ENCODE results near the gene SPP2. TPM values are rescaled to one million over a fixed set of nuclear protein-coding genes. Genes with fewer than 3 reads are reported as not detected.

Gene SPP2
- not detected for polyA plus RNA-seq (2013, experiment 1 of 4)
- polyA plus RNA-seq (2013, experiment 2 of 4), result not detected
- not detected for polyA plus RNA-seq (2013, experiment 3 of 4)
- not detected for polyA plus RNA-seq (2013, experiment 4 of 4)

- no peak within 1 kb of the TSS for H3K4me3 ChIP-seq (ENCODE audit: insufficient read depth, low read depth, low read length)
- H3K27ac ChIP-seq (ENCODE audit: insufficient read depth, low read depth, low read length, poor library complexity, severe bottlenecking), result no peak within 1 kb of the TSS
- H3K27me3 ChIP-seq (ENCODE audit: control insufficient read depth, insufficient read depth, low read length, poor library complexity, severe bottlenecking), result no peaks in the 10 kb centered on the region
- H3K36me3 ChIP-seq (ENCODE audit: control insufficient read depth, insufficient read depth, low read length), result no peaks in the 10 kb centered on the region
- no peaks in the 10 kb centered on the region for H3K9me3 ChIP-seq (ENCODE audit: control insufficient read depth, low read length)
- H3K4me1 ChIP-seq (ENCODE audit: control insufficient read depth, insufficient read depth, low read length), result no peaks in the 10 kb centered on the region
- 93 to 94% methylated on average over 9 of the region's 9 CpGs for WGBS, 2 experiments
Observed at GRCh38 chr2:234050455-234051135, at the start of gene SPP2. Gene SPP2 (plus strand): TSS chr2:234050702. CDS start chr2:234050787, 85 bp downstream.

GRCh38 chr2:234001380-234002160 lies 48.9 kb upstream of the SPP2 start:
- H3K36me3 ChIP-seq (ENCODE audit: control insufficient read depth, insufficient read depth, low read length), result no peaks in the 10 kb centered on the region
- peaks cover 5% of the 10 kb centered on the region for H3K4me1 ChIP-seq (ENCODE audit: control insufficient read depth, insufficient read depth, low read length)
- no peaks in the 10 kb centered on the region for H3K9me3 ChIP-seq (ENCODE audit: control insufficient read depth, low read length)
- 96 to 97% methylated on average over 7 to 8 of the region's 8 CpGs for WGBS, 2 experiments
- H3K4me3 ChIP-seq (ENCODE audit: insufficient read depth, low read depth, low read length), result no peak overlapping the region
- no peak overlapping the region for H3K27ac ChIP-seq (ENCODE audit: insufficient read depth, low read depth, low read length, poor library complexity, severe bottlenecking)
- H3K27me3 ChIP-seq (ENCODE audit: control insufficient read depth, insufficient read depth, low read length, poor library complexity, severe bottlenecking), result no peaks in the 10 kb centered on the region

- no peak overlapping the region for H3K27ac ChIP-seq (ENCODE audit: insufficient read depth, low read depth, low read length, poor library complexity, severe bottlenecking)
Observed at GRCh38 chr2:234002281-234002680, 48.2 kb upstream of the SPP2 start.

GRCh38 chr2:234003972-234004617 lies 46.4 kb upstream of the SPP2 start:
- 59 to 61% methylated on average over 8 of the region's 8 CpGs for WGBS, 2 experiments
- Histone ChIP-seq H3K9me3 (ENCODE audit: control insufficient read depth, low read length) (no peaks in the 10 kb centered on the region), H3K27ac (ENCODE audit: insufficient read depth, low read depth, low read length, poor library complexity, severe bottlenecking) (no peak overlapping the region), H3K36me3 (ENCODE audit: control insufficient read depth, insufficient read depth, low read length) (no peaks in the 10 kb centered on the region), H3K27me3 (ENCODE audit: control insufficient read depth, insufficient read depth, low read length, poor library complexity, severe bottlenecking) (no peaks in the 10 kb centered on the region), H3K4me3 (ENCODE audit: insufficient read depth, low read depth, low read length) (no peak overlapping the region), H3K4me1 (ENCODE audit: control insufficient read depth, insufficient read depth, low read length) (peaks cover 5% of the 10 kb centered on the region)

More at GRCh38 chr2:234002281-234002680, 48.2 kb upstream of the SPP2 start:
- Histone ChIP-seq H3K36me3 (ENCODE audit: control insufficient read depth, insufficient read depth, low read length) (no peaks in the 10 kb centered on the region), H3K4me1 (ENCODE audit: control insufficient read depth, insufficient read depth, low read length) (peaks cover 5% of the 10 kb centered on the region), H3K4me3 (ENCODE audit: insufficient read depth, low read depth, low read length) (no peak overlapping the region), H3K27me3 (ENCODE audit: control insufficient read depth, insufficient read depth, low read length, poor library complexity, severe bottlenecking) (no peaks in the 10 kb centered on the region), H3K9me3 (ENCODE audit: control insufficient read depth, low read length) (no peaks in the 10 kb centered on the region)
- 94 to 97% methylated on average over 4 of the region's 4 CpGs for WGBS, 2 experiments

- Histone ChIP-seq H3K36me3 (ENCODE audit: control insufficient read depth, insufficient read depth, low read length) (no peaks in the 10 kb centered on the region), H3K4me3 (ENCODE audit: insufficient read depth, low read depth, low read length) (no peak overlapping the region), H3K9me3 (ENCODE audit: control insufficient read depth, low read length) (no peaks in the 10 kb centered on the region), H3K27me3 (ENCODE audit: control insufficient read depth, insufficient read depth, low read length, poor library complexity, severe bottlenecking) (no peaks in the 10 kb centered on the region), H3K27ac (ENCODE audit: insufficient read depth, low read depth, low read length, poor library complexity, severe bottlenecking) (no peak overlapping the region), H3K4me1 (ENCODE audit: control insufficient read depth, insufficient read depth, low read length) (peaks cover 5% of the 10 kb centered on the region)
- 93 to 100% methylated on average over 2 of the region's 2 CpGs for WGBS, 2 experiments
Observed at GRCh38 chr2:234005126-234005525, 45.4 kb upstream of the SPP2 start.

GRCh38 chr2:234006501-234006900 lies 44.0 kb upstream of the SPP2 start:
- Histone ChIP-seq H3K4me3 (ENCODE audit: insufficient read depth, low read depth, low read length) (no peak overlapping the region), H3K27me3 (ENCODE audit: control insufficient read depth, insufficient read depth, low read length, poor library complexity, severe bottlenecking) (no peaks in the 10 kb centered on the region), H3K9me3 (ENCODE audit: control insufficient read depth, low read length) (no peaks in the 10 kb centered on the region), H3K36me3 (ENCODE audit: control insufficient read depth, insufficient read depth, low read length) (no peaks in the 10 kb centered on the region), H3K27ac (ENCODE audit: insufficient read depth, low read depth, low read length, poor library complexity, severe bottlenecking) (no peak overlapping the region), H3K4me1 (ENCODE audit: control insufficient read depth, insufficient read depth, low read length) (peaks cover 5% of the 10 kb centered on the region)
- WGBS, 2 experiments, result 98% methylated on average over 3 of the region's 3 CpGs

- H3K9me3 ChIP-seq (ENCODE audit: control insufficient read depth, low read length), result no peaks in the 10 kb centered on the region
- 86 to 100% methylated on average over 1 of the region's 1 CpG for WGBS, 2 experiments
- no peak overlapping the region for H3K27ac ChIP-seq (ENCODE audit: insufficient read depth, low read depth, low read length, poor library complexity, severe bottlenecking)
- no peaks in the 10 kb centered on the region for H3K27me3 ChIP-seq (ENCODE audit: control insufficient read depth, insufficient read depth, low read length, poor library complexity, severe bottlenecking)
- H3K4me3 ChIP-seq (ENCODE audit: insufficient read depth, low read depth, low read length), result no peak overlapping the region
- H3K4me1 ChIP-seq (ENCODE audit: control insufficient read depth, insufficient read depth, low read length), result no peaks in the 10 kb centered on the region
- no peaks in the 10 kb centered on the region for H3K36me3 ChIP-seq (ENCODE audit: control insufficient read depth, insufficient read depth, low read length)
Observed at GRCh38 chr2:234014427-234014826, 36.1 kb upstream of the SPP2 start.

GRCh38 chr2:234015861-234016260 lies 34.6 kb upstream of the SPP2 start:
- no peaks in the 10 kb centered on the region for H3K9me3 ChIP-seq (ENCODE audit: control insufficient read depth, low read length)
- no peaks in the 10 kb centered on the region for H3K4me1 ChIP-seq (ENCODE audit: control insufficient read depth, insufficient read depth, low read length)
- H3K4me3 ChIP-seq (ENCODE audit: insufficient read depth, low read depth, low read length), result no peak overlapping the region
- WGBS, 2 experiments, result 92 to 100% methylated on average over 1 of the region's 3 CpGs
- no peaks in the 10 kb centered on the region for H3K36me3 ChIP-seq (ENCODE audit: control insufficient read depth, insufficient read depth, low read length)
- no peak overlapping the region for H3K27ac ChIP-seq (ENCODE audit: insufficient read depth, low read depth, low read length, poor library complexity, severe bottlenecking)
- H3K27me3 ChIP-seq (ENCODE audit: control insufficient read depth, insufficient read depth, low read length, poor library complexity, severe bottlenecking), result no peaks in the 10 kb centered on the region

- 94 to 95% methylated on average over 4 of the region's 4 CpGs for WGBS, 2 experiments
- Histone ChIP-seq H3K4me1 (ENCODE audit: control insufficient read depth, insufficient read depth, low read length) (no peaks in the 10 kb centered on the region), H3K27me3 (ENCODE audit: control insufficient read depth, insufficient read depth, low read length, poor library complexity, severe bottlenecking) (no peaks in the 10 kb centered on the region), H3K9me3 (ENCODE audit: control insufficient read depth, low read length) (no peaks in the 10 kb centered on the region), H3K4me3 (ENCODE audit: insufficient read depth, low read depth, low read length) (no peak overlapping the region), H3K36me3 (ENCODE audit: control insufficient read depth, insufficient read depth, low read length) (no peaks in the 10 kb centered on the region), H3K27ac (ENCODE audit: insufficient read depth, low read depth, low read length, poor library complexity, severe bottlenecking) (no peak overlapping the region)
Observed at GRCh38 chr2:234019896-234020295, 30.6 kb upstream of the SPP2 start.

GRCh38 chr2:234020332-234020731 lies 30.2 kb upstream of the SPP2 start:
- WGBS, 2 experiments, result 84 to 100% methylated on average over 1 to 2 of the region's 2 CpGs
- no peaks in the 10 kb centered on the region for H3K27me3 ChIP-seq (ENCODE audit: control insufficient read depth, insufficient read depth, low read length, poor library complexity, severe bottlenecking)
- no peak overlapping the region for H3K27ac ChIP-seq (ENCODE audit: insufficient read depth, low read depth, low read length, poor library complexity, severe bottlenecking)
- no peaks in the 10 kb centered on the region for H3K36me3 ChIP-seq (ENCODE audit: control insufficient read depth, insufficient read depth, low read length)
- no peaks in the 10 kb centered on the region for H3K4me1 ChIP-seq (ENCODE audit: control insufficient read depth, insufficient read depth, low read length)
- H3K4me3 ChIP-seq (ENCODE audit: insufficient read depth, low read depth, low read length), result no peak overlapping the region
- H3K9me3 ChIP-seq (ENCODE audit: control insufficient read depth, low read length), result no peaks in the 10 kb centered on the region

All from ectodermal cell (in vitro differentiated cells).